ENCODE results near the gene MEIS3. TPM values are rescaled to one million over a fixed set of nuclear protein-coding genes. Genes with fewer than 3 reads are reported as not detected.
A peak's percentile ranks its signal among the peaks of the same experiment; 100 is the strongest.

The MEIS3 gene
- total and polyA plus RNA-seq, 9 of the 15 experiments (the other 6 are each of a cell fraction or from before 2014, with no cell fraction given): 0.06 to 0.80 (median 0.25) TPM; not detected in 1

DNA sequence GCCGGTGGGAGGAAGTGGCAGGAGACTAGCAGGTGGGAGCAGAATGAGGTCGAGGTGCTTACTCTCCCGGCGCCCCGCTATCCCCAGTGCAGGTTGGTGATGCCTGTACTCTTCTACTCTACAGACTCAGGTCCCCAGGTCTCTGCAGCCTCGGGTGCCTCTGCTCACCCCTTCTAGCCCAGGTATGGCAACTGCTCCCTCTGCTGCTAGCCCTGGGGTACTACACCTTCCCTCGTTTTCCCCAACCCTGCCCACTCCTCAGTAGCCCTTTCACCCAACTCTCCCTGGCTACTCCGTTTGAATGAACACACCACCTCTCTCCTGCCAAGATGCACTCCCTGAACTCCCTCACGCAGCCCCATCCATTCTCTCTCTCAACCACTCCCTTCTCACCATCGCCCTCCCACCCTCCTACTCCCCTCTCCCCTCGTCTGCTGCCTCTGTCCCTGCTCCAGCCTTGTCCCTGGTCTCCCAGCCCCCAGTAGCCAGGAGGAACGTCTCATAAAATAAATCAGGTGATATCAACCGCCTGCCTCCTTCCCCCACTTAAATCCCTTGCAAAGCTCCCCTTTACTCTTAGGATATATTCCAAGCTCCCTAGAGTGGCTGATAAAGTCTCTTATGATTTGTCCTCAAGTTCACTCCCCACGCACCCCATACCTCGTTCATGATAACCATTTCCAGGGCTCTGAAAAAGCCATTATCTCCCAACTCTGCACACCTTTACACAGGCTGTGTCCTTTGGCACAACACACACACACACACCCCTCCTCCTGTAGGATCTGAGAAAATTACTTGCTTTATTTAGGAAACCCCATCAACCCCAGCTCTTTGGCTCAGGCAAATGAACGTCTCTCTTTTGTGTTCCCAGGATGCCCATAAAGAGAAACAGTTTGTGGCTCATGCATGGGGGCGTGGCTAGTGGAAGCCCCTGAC is 8.2 kb upstream of the MEIS3 start:
- H3K9me1 ChIP-seq (ENCODE audit: control insufficient read depth, insufficient read depth, low read length): no peaks in the 10 kb centered on the region
- no peaks in the 10 kb centered on the region; the same call in 1 of the 2 replicates for H3K9me3 ChIP-seq (replicated peaks; ENCODE audit: control insufficient read depth, insufficient read depth, low read depth, low read length)
- BruUV-seq (replicated peaks): no TSS peak
- peak overlapping the region; percentile 20; the same call in 2 of the 3 replicates for H3K27ac ChIP-seq (ENCODE audit: extremely low read depth, low read depth, low read length)
- H3K36me3 ChIP-seq (ENCODE audit: control insufficient read depth, insufficient read depth, low read length): no peaks in the 10 kb centered on the region
- peak overlapping the region in 1 of 2 experiments; percentile 76; a peak in 1 of 4 replicates for H3K9ac ChIP-seq (ENCODE audit: insufficient read depth in 1 of 2, low read depth in 2 of 2, low read length in 2 of 2)
- DNase-seq (ENCODE audit: extremely low read depth in 1 of 4, low spot score in 3 of 4) (peak; percentile 77 to 82 (median 80)), FAIRE-seq (peak; percentile 72), ATAC-seq (peak; percentile 86)
- peaks cover 15 to 22% of the 10 kb centered on the region in 2 experiments; a peak in 4 of 5 replicates for H3K27me3 ChIP-seq (ENCODE audit: control insufficient read depth in 2 of 2, insufficient read depth in 2 of 2, low read length in 2 of 2)
- WGBS (ENCODE audit: insufficient coverage, low coverage, missing lambda C conversion rate): 3% methylated on average over 16 of the region's 17 CpGs
- no peaks in the 10 kb centered on the region for H3K79me2 ChIP-seq (ENCODE audit: control insufficient read depth, insufficient read depth, low read length)
- H2AFZ ChIP-seq (ENCODE audit: low read depth, low read length): peak overlapping the region; percentile 9
- peak overlapping the region; percentile 67 for H3K4me2 ChIP-seq (ENCODE audit: insufficient read depth, low read length)
- H3K4me1 ChIP-seq (replicated peaks in 1 of 2; ENCODE audit: control insufficient read depth in 2 of 2, insufficient read depth in 2 of 2, low read length in 2 of 2): peaks cover 11 to 42% of the 10 kb centered on the region in 2 experiments; a peak in 3 of 5 replicates
- in situ Hi-C loops (cut with MboI) (no loop called here), intact Hi-C loops (cut with micrococcal nuclease) (loop anchor here (1.0 to 5.0 kb wide), 2 partner anchors 131 to 145 kb away; no protein-coding TSS in a partner anchor)
- ChIA-PET POLR2A (interaction anchor here (0.5 to 1.7 kb wide), 8 partner anchors 10 to 445 kb away, joined by 3 to 5 read pairs (median 4); partner anchors contain the start of gene DHX34), CTCF (ENCODE audit: low intra/inter-chr PET ratio) (interaction anchor here (0.6 to 1.1 kb wide), 4 partner anchors 131 to 295 kb away, joined by 3 to 4 read pairs (median 4); no protein-coding TSS in a partner anchor)
- peaks cover 7% of the 10 kb centered on the region; the same call in 1 of the 2 replicates for H4K20me1 ChIP-seq (replicated peaks; ENCODE audit: control insufficient read depth, insufficient read depth, low read length)
- H3K4me3 ChIP-seq: peak overlapping the region; percentile 1; the same call in 1 of the 2 replicates
- peak; percentile 15; the same call in 1 of the 2 replicates for TF ChIP-seq MTA3 (IDR thresholded peaks at IDR 0.05; ENCODE audit: borderline replicate concordance)
- peak; percentile 36 for TF ChIP-seq ARHGAP35 (IDR thresholded peaks at IDR 0.05; ENCODE audit: partially characterized antibody)
- TF ChIP-seq ZNF24 (IDR thresholded peaks at IDR 0.05): no peak
- TF ChIP-seq, protein P1, sequence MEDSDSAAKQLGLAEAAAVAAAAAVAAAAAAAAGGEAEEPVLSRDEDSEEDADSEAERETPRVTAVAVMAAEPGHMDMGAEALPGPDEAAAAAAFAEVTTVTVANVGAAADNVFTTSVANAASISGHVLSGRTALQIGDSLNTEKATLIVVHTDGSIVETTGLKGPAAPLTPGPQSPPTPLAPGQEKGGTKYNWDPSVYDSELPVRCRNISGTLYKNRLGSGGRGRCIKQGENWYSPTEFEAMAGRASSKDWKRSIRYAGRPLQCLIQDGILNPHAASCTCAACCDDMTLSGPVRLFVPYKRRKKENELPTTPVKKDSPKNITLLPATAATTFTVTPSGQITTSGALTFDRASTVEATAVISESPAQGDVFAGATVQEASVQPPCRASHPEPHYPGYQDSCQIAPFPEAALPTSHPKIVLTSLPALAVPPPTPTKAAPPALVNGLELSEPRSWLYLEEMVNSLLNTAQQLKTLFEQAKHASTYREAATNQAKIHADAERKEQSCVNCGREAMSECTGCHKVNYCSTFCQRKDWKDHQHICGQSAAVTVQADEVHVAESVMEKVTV (CRISPR knock-in tag; IDR thresholded peaks at IDR 0.05): peak; percentile 44; the same call in 1 of the 2 replicates
- TF ChIP-seq FIP1L1 (IDR thresholded peaks at IDR 0.05; ENCODE audit: low read depth, low read length, poor library complexity, severe bottlenecking): no peak
- TF ChIP-seq NEUROD1 (IDR thresholded peaks at IDR 0.05; ENCODE audit: borderline replicate concordance, low read depth, low read length, partially characterized antibody): no peak
- TF ChIP-seq NFATC3 (IDR thresholded peaks at IDR 0.05): no peak
- TF ChIP-seq PHF20 (IDR thresholded peaks at IDR 0.05; ENCODE audit: partially characterized antibody): no peak
- TF ChIP-seq ILF3 (IDR thresholded peaks at IDR 0.05; ENCODE audit: borderline replicate concordance): no peak
- TF ChIP-seq MTA2 (IDR thresholded peaks at IDR 0.05; ENCODE audit: low read depth): 0 out of 2 replicates have a peak, but pooled peaks have one; percentile 5
- TF ChIP-seq, protein P2, sequence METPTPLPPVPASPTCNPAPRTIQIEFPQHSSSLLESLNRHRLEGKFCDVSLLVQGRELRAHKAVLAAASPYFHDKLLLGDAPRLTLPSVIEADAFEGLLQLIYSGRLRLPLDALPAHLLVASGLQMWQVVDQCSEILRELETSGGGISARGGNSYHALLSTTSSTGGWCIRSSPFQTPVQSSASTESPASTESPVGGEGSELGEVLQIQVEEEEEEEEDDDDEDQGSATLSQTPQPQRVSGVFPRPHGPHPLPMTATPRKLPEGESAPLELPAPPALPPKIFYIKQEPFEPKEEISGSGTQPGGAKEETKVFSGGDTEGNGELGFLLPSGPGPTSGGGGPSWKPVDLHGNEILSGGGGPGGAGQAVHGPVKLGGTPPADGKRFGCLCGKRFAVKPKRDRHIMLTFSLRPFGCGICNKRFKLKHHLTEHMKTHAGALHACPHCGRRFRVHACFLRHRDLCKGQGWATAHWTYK (CRISPR knock-in tag; IDR thresholded peaks at IDR 0.05): no peak
- TF ChIP-seq, protein P3, sequence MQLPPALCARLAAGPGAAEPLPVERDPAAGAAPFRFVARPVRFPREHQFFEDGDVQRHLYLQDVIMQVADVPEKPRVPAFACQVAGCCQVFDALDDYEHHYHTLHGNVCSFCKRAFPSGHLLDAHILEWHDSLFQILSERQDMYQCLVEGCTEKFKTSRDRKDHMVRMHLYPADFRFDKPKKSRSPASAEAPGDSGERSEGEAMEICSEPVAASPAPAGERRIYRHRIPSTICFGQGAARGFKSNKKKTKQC (CRISPR knock-in tag; IDR thresholded peaks at IDR 0.05): no peak
- TF ChIP-seq PHB2 (IDR thresholded peaks at IDR 0.05; ENCODE audit: low read depth): 0 out of 2 replicates have a peak, but pooled peaks have one; percentile 23
- TF ChIP-seq NR2F6 (CRISPR knock-in tag; IDR thresholded peaks at IDR 0.05): no peak
- TF ChIP-seq, protein P4, sequence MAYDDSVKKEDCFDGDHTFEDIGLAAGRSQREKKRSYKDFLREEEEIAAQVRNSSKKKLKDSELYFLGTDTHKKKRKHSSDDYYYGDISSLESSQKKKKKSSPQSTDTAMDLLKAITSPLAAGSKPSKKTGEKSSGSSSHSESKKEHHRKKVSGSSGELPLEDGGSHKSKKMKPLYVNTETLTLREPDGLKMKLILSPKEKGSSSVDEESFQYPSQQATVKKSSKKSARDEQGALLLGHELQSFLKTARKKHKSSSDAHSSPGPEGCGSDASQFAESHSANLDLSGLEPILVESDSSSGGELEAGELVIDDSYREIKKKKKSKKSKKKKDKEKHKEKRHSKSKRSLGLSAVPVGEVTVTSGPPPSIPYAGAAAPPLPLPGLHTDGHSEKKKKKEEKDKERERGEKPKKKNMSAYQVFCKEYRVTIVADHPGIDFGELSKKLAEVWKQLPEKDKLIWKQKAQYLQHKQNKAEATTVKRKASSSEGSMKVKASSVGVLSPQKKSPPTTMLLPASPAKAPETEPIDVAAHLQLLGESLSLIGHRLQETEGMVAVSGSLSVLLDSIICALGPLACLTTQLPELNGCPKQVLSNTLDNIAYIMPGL (CRISPR knock-in tag; IDR thresholded peaks at IDR 0.05): no peak
